ENCODE data around the gene SH3BGRL.
A peak's percentile ranks its signal among the peaks of the same experiment; 100 is the strongest.

Gene SH3BGRL

GRCh38 chrX:81201071-81201470 lies 831 bp upstream of the SH3BGRL start:
- H3K27me3 ChIP-seq (ENCODE audit: insufficient read depth, low read depth, severe bottlenecking) = no peaks in the 10 kb centered on the region
- H3K36me3 ChIP-seq = no peaks in the 10 kb centered on the region
- no peak overlapping the region for H3K4me3 ChIP-seq (ENCODE audit: low read depth, low read length)
- TF ChIP-seq CTCF (IDR thresholded peaks at IDR 0.05; ENCODE audit: low read depth, low read length) = no peak
- H3K27ac ChIP-seq = no peak overlapping the region
- H3K9me3 ChIP-seq (ENCODE audit: severe bottlenecking) = no peaks in the 10 kb centered on the region
- DNase-seq = no peak

- Histone ChIP-seq H3K36me3 (no peaks in the 10 kb centered on the region), H3K9me3 (ENCODE audit: severe bottlenecking) (no peaks in the 10 kb centered on the region), H3K27me3 (ENCODE audit: insufficient read depth, low read depth, severe bottlenecking) (no peaks in the 10 kb centered on the region), H3K4me3 (ENCODE audit: low read depth, low read length) (peak overlapping the region; percentile 28), H3K27ac (no peak overlapping the region)
- no peak for TF ChIP-seq CTCF (IDR thresholded peaks at IDR 0.05; ENCODE audit: low read depth, low read length)
- no peak for DNase-seq
These were observed 536 bp downstream of the SH3BGRL start for GRCh38 chrX:81202456-81202819.

GRCh38 chrX:81202943-81203342 lies 1.0 kb downstream of the SH3BGRL start:
- DNase-seq = no peak
- peaks cover 1% of the 10 kb centered on the region for H3K9me3 ChIP-seq (ENCODE audit: severe bottlenecking)
- no peak overlapping the region for H3K4me3 ChIP-seq (ENCODE audit: low read depth, low read length)
- no peaks in the 10 kb centered on the region for H3K36me3 ChIP-seq
- H3K27me3 ChIP-seq (ENCODE audit: insufficient read depth, low read depth, severe bottlenecking) = no peaks in the 10 kb centered on the region
- H3K27ac ChIP-seq = no peak overlapping the region
- TF ChIP-seq CTCF (IDR thresholded peaks at IDR 0.05; ENCODE audit: low read depth, low read length) = no peak

GRCh38 chrX:81205551-81205950 lies 3.6 kb downstream of the SH3BGRL start:
- no peak for TF ChIP-seq CTCF (IDR thresholded peaks at IDR 0.05; ENCODE audit: low read depth, low read length)
- H3K9me3 ChIP-seq (ENCODE audit: severe bottlenecking) = peaks cover 2% of the 10 kb centered on the region

GRCh38 chrX:81206476-81206875 lies 4.6 kb downstream of the SH3BGRL start:
- Histone ChIP-seq H3K9me3 (ENCODE audit: severe bottlenecking) (peaks cover 2% of the 10 kb centered on the region), H3K36me3 (no peaks in the 10 kb centered on the region), H3K27ac (no peak overlapping the region), H3K27me3 (ENCODE audit: insufficient read depth, low read depth, severe bottlenecking) (no peaks in the 10 kb centered on the region), H3K4me3 (ENCODE audit: low read depth, low read length) (no peak overlapping the region)
- TF ChIP-seq CTCF (IDR thresholded peaks at IDR 0.05; ENCODE audit: low read depth, low read length) = no peak
- no peak for DNase-seq

More at GRCh38 chrX:81205551-81205950, 3.6 kb downstream of the SH3BGRL start:
- H3K27me3 ChIP-seq (ENCODE audit: insufficient read depth, low read depth, severe bottlenecking) = no peaks in the 10 kb centered on the region
- no peak overlapping the region for H3K4me3 ChIP-seq (ENCODE audit: low read depth, low read length)
- no peak for DNase-seq
- no peaks in the 10 kb centered on the region for H3K36me3 ChIP-seq
- no peak overlapping the region for H3K27ac ChIP-seq

- H3K36me3 ChIP-seq = no peaks in the 10 kb centered on the region
- TF ChIP-seq CTCF (IDR thresholded peaks at IDR 0.05; ENCODE audit: low read depth, low read length) = no peak
- H3K4me3 ChIP-seq (ENCODE audit: low read depth, low read length) = peak overlapping the region; percentile 11; the same call in 1 of the 2 replicates
- peak overlapping the region; percentile 52 for H3K27ac ChIP-seq
- no peaks in the 10 kb centered on the region for H3K27me3 ChIP-seq (ENCODE audit: insufficient read depth, low read depth, severe bottlenecking)
- peaks cover 2% of the 10 kb centered on the region for H3K9me3 ChIP-seq (ENCODE audit: severe bottlenecking)
- no peak for DNase-seq
These were observed 7.0 kb downstream of the SH3BGRL start for GRCh38 chrX:81208916-81209315.
